HepG2 (cell line): ENCODE data around the gene BCL7A. TPM values are rescaled to one million over a fixed set of nuclear protein-coding genes. Genes with fewer than 3 reads are reported as not detected.

ENCODE experiments used
- ATAC-seq: fragments of 200-7000 bp; cut with Tn5 transposase; 3 replicates; pipeline ENCODE4 v1.9.1; 2020; ENCODE audit warnings: mild to moderate bottlenecking, moderate library complexity
- BruUV-seq: library from RNA; stranded (reverse); fragments of 400-500 nt; replicated peaks from 2 replicates; lab custom pipeline; 2021; lab: Mats Ljungman, UMichigan
- CTCF ChIA-PET: fragments of 300-600 bp; formaldehyde crosslinking; extraction: SDS; loops from one replicate; lab custom pipeline; 2021; ENCODE audit warnings: low total read pairs, inconsistent platforms, low intra/inter-chr PET ratio; lab: Yijun Ruan, JAX
- POLR2A ChIA-PET: fragments of 350-600 bp; sonication (Branson Sonifier 250); formaldehyde crosslinking; loops from one replicate; lab custom pipeline; 2020; ENCODE audit warnings: antibody characterized with exemption, inconsistent platforms; lab: Yijun Ruan, JAX
- DNase-seq: peaks from one replicate; pipeline ENCODE4 v3.0.0-alpha.2; 2015; ENCODE audit warnings: low spot score
- FAIRE-seq: peaks from 3 replicates; lab custom pipeline; 2011; peaks lifted over from hg19 to GRCh38; lab: Jason Lieb, UNC
- H2AFZ ChIP-seq: one replicate; pipeline ENCODE4 v1.6.1; 2011; ENCODE audit warnings: low read length, inconsistent platforms
- H3K27ac ChIP-seq: fragments of 300-600 bp; 3 replicates; pipeline ENCODE4 v1.8.0; 2011; ENCODE audit warnings: mixed run types, mild to moderate bottlenecking, mixed read lengths, low read length, inconsistent platforms; ENCODE audit not compliant: insufficient read depth; ENCODE audit errors: extremely low read length
- H3K27me3 ChIP-seq, 2 experiments: fragments of 200-600 bp in 1 of 2; 2 replicates in 1 of 2; 3 replicates in 1 of 2; pipeline versions ENCODE4 v1.6.0 to v1.8.0; 2011; ENCODE audit warnings: low read length in 2 of 2, mild to moderate bottlenecking in 2 of 2, moderate library complexity in 2 of 2, inconsistent platforms in 1 of 2; ENCODE audit not compliant: insufficient read depth in 2 of 2, control insufficient read depth in 1 of 2
- H3K36me3 ChIP-seq, 2 experiments: fragments of 200-600 bp in 1 of 2; replicated peaks in 1 of 2; 2 replicates in 1 of 2; 3 replicates in 1 of 2; pipeline versions ENCODE4 v1.5.1 to v1.8.0; 2011; ENCODE audit warnings: low read length in 2 of 2, inconsistent platforms in 1 of 2; ENCODE audit not compliant: insufficient read depth in 2 of 2, control insufficient read depth in 1 of 2
- H3K4me1 ChIP-seq: 2 replicates; pipeline ENCODE4 v1.5.1; 2012; ENCODE audit warnings: low read length, inconsistent platforms; ENCODE audit not compliant: insufficient read depth
- H3K4me2 ChIP-seq: 2 replicates; pipeline ENCODE4 v1.6.0; 2011; ENCODE audit warnings: low read depth, low read length, inconsistent platforms
- H3K4me3 ChIP-seq, 3 experiments: fragments of 200-600 bp in 1 of 3; sonication (generic), shearing (Covaris generic) in 1 of 3; replicated peaks in 1 of 3; 2 replicates each; pipeline ENCODE4 v1.5.1; 2011 to 2016; ENCODE audit warnings: low read length in 3 of 3, inconsistent platforms in 2 of 3, low read depth in 2 of 3, mild to moderate bottlenecking in 2 of 3, control low read depth in 1 of 3, mixed read lengths in 1 of 3; ENCODE audit not compliant: insufficient read depth in 1 of 3
- H3K79me2 ChIP-seq: one replicate; pipeline ENCODE4 v1.6.1; 2011; ENCODE audit warnings: low read length, inconsistent platforms; ENCODE audit not compliant: insufficient read depth
- H3K9ac ChIP-seq: 2 replicates; pipeline ENCODE4 v1.6.0; 2011; ENCODE audit warnings: mild to moderate bottlenecking, low read depth, low read length, inconsistent platforms; ENCODE audit not compliant: insufficient read depth
- H3K9me3 ChIP-seq: 2 replicates; pipeline ENCODE4 v1.5.1; 2012; ENCODE audit warnings: mild to moderate bottlenecking, low read length
- H4K20me1 ChIP-seq: 2 replicates; pipeline ENCODE4 v1.6.0; 2011; ENCODE audit warnings: inconsistent platforms, mild to moderate bottlenecking, low read length, moderate library complexity; ENCODE audit not compliant: insufficient read depth
- CENPX ChIP-seq: sonication (generic); formaldehyde crosslinking; IDR thresholded peaks from 2 replicates; pipeline ENCODE4 v1.9.0; 2021; ENCODE audit warnings: mild to moderate bottlenecking, missing genetic modification reagents, moderate library complexity
- HIC2 ChIP-seq: sonication (generic); formaldehyde crosslinking; IDR thresholded peaks from 2 replicates; pipeline ENCODE4 v1.9.0; 2022; ENCODE audit warnings: low read depth, missing genetic modification reagents
- KLF15 ChIP-seq: sonication (generic); formaldehyde crosslinking; IDR thresholded peaks from 2 replicates; pipeline ENCODE4 v1.8.1; 2023; ENCODE audit warnings: borderline replicate concordance, mild to moderate bottlenecking, inconsistent platforms, missing genetic modification reagents, mixed read lengths
- MIER2 ChIP-seq: IDR thresholded peaks from 2 replicates; pipeline ENCODE4 v1.6.1; 2016; ENCODE audit warnings: missing biosample characterization, missing genetic modification reagents
- MYC ChIP-seq: sonication (generic); formaldehyde crosslinking; IDR thresholded peaks from 2 replicates; pipeline ENCODE4 v1.9.0; 2021; ENCODE audit warnings: missing genetic modification reagents, borderline replicate concordance
- NFYB ChIP-seq: sonication (generic); formaldehyde crosslinking; IDR thresholded peaks from 2 replicates; pipeline ENCODE4 v1.4.0; 2020; ENCODE audit warnings: missing genetic modification reagents
- SNAPC5 ChIP-seq: sonication (generic); formaldehyde crosslinking; IDR thresholded peaks from 2 replicates; pipeline ENCODE4 v1.8.1; 2023; ENCODE audit warnings: mild to moderate bottlenecking, missing genetic modification reagents, borderline replicate concordance
- SOX6 ChIP-seq, 2 experiments: fragments of 450-650 bp in 1 of 2; sonication (generic) in 1 of 2; formaldehyde crosslinking in 1 of 2; IDR thresholded peaks; 2 replicates each; pipeline versions ENCODE4 v1.4.0 to v1.6.1; 2017 to 2020; ENCODE audit warnings: antibody characterized with exemption in 1 of 2, mild to moderate bottlenecking in 1 of 2, missing genetic modification reagents in 1 of 2
- TP53 ChIP-seq: sonication (generic); formaldehyde crosslinking; conservative IDR thresholded peaks from 2 replicates; pipeline ENCODE4 v1.4.0; 2020; ENCODE audit warnings: missing genetic modification reagents
- ZBTB7B ChIP-seq: sonication (generic); formaldehyde crosslinking; IDR thresholded peaks from 2 replicates; pipeline ENCODE4 v1.4.0; 2020; ENCODE audit warnings: missing genetic modification reagents
- ZKSCAN8 ChIP-seq: IDR thresholded peaks from 2 replicates; pipeline ENCODE4 v1.6.1; 2016; ENCODE audit warnings: borderline replicate concordance, missing genetic modification reagents, missing compliant biosample characterization
- ZNF274 ChIP-seq: sonication (generic); formaldehyde crosslinking; IDR thresholded peaks from 2 replicates; pipeline ENCODE4 v1.5.1; 2020; ENCODE audit warnings: mild to moderate bottlenecking, missing genetic modification reagents
- ZNF383 ChIP-seq: sonication (generic); formaldehyde crosslinking; IDR thresholded peaks from 2 replicates; pipeline ENCODE4 v1.4.0; 2020; ENCODE audit warnings: missing genetic modification reagents, mild to moderate bottlenecking, borderline replicate concordance
- ZNF558 ChIP-seq: sonication (generic); formaldehyde crosslinking; IDR thresholded peaks from 2 replicates; pipeline ENCODE4 v1.9.0; 2022; ENCODE audit warnings: mild to moderate bottlenecking, missing genetic modification reagents, borderline replicate concordance
- WGBS: methylation state at CpG from one replicate; pipeline ENCODE4 v1.1.6; 2017; ENCODE audit warnings: low lambda C conversion rate; 5-methylcytosine and 5-hydroxymethylcytosine counted together
- in situ Hi-C: cut with HindIII; loops from 2 replicates; pipeline ENCODE4 v1.10.0; 2017; ENCODE audit warnings: low pct_unique_long_range_greater_than_20kb; ENCODE audit not compliant: extremely low pct_ligation_motif_present
- intact Hi-C: fragments of 100-400 bp; cut with micrococcal nuclease; formaldehyde crosslinking; loops from one replicate; pipeline ENCODE4 v1.10.0; 2022; ENCODE audit not compliant: unreplicated experiment
- polyA plus RNA-seq, 8 experiments: library from polyadenylated mRNA; depleted of rRNA in 3 of 8; stranded (reverse) in 7 of 8; unstranded in 1 of 8; fragments of >200 nt; fragmentation: Illumina TruSeq in 4 of 8; extraction: Trizol in 4 of 8; gene quantifications; 2 replicates each; pipeline versions ENCODE4 v1.2.1 to v1.2.3, GENCODE V29; 2011 to 2016; ENCODE audit warnings: low read depth in 4 of 8, missing spikeins in 1 of 8, mixed read lengths in 1 of 8; ENCODE audit not compliant: insufficient read depth in 1 of 8
- total RNA-seq, 5 experiments: library from RNA; depleted of rRNA; stranded (reverse); fragments of >200 nt; fragmentation: Illumina TruSeq; extraction: Trizol; gene quantifications; 2 replicates each; pipeline ENCODE4 v1.2.3, GENCODE V29; 2016; ENCODE audit warnings: low read depth in 1 of 5
- TF ChIP-seq, protein P1 (sequence below): conservative IDR thresholded peaks from 2 replicates; pipeline ENCODE4 v1.6.1; 2018; ENCODE audit warnings: missing genetic modification reagents

BCL7A gene
- total and polyA plus RNA-seq, 2 of the 13 experiments (the other 11 are each of a cell fraction or from before 2014, with no cell fraction given), result 4.1 to 6.2 TPM

DNA sequence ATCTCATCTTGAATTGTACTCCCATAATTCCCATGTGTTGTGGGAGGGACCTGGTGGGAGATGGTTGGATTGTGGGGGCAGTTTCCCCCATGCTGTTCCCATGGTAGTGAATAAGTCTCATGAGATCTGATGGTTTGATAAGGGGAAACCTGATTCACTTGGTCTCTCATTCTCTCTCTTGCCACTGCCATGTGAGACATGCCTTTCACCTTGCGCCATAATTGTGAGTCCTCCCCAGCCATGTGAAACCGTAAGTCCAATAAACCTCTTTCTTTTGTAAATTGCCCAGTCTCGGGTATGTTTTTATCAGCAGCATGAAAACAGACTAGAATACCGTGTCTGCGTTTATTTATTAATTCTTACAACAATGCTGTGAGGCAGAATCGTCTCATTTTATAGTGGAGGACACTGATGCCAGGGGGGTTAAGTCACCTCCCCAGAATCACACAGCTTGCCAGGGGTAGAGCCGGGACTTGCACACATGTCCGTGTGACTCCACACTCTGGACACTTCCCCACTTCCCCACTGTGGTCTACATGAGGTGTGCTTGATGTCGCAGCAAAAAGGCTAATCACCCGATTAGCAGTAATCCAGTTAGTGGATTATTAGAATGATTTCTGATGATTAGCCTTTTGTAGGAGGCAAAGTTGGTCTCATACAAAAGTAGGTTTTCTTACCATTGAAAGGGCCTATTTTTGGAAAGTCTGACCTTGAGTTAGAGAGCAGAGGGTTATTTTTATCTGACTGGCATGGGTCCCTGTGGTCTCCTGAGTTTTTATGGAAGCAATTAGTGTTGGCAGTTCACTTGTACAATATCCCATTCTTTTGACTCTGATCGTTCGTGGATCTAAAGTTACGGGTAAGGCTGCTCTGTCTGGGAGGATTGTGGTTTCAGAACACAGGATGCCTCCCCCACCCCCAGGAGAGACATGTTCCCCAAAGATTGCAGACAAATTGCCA lies 47.4 kb upstream of the BCL7A start (continued):
- TF ChIP-seq ZNF383, result no peak
- no peak for TF ChIP-seq SOX6 (IDR thresholded peaks at IDR 0.05)
- no peak for TF ChIP-seq SOX6 (CRISPR knock-in tag; IDR thresholded peaks at IDR 0.05)
- TF ChIP-seq KLF15 (CRISPR knock-in tag), result no peak

- H3K4me3 ChIP-seq, result no peak overlapping the region
- 50% methylated on average over 6 of the region's 6 CpGs for WGBS
- H3K27me3 ChIP-seq, result peaks cover 1 to 22% of the 10 kb centered on the region in 2 experiments; a peak in 4 of 5 replicates
- H3K9me3 ChIP-seq, result no peaks in the 10 kb centered on the region
- TF ChIP-seq ZKSCAN8 (CRISPR knock-in tag) (no peak), CENPX (CRISPR knock-in tag) (no peak), HIC2 (CRISPR knock-in tag) (no peak), MYC (CRISPR knock-in tag) (no peak), ZNF274 (CRISPR knock-in tag) (no peak), MIER2 (no peak), NFYB (CRISPR knock-in tag) (no peak), ZNF558 (CRISPR knock-in tag) (no peak), TP53 (CRISPR knock-in tag) (no peak), ZBTB7B (CRISPR knock-in tag) (no peak), SNAPC5 (no peak)
- TF ChIP-seq, protein P1, sequence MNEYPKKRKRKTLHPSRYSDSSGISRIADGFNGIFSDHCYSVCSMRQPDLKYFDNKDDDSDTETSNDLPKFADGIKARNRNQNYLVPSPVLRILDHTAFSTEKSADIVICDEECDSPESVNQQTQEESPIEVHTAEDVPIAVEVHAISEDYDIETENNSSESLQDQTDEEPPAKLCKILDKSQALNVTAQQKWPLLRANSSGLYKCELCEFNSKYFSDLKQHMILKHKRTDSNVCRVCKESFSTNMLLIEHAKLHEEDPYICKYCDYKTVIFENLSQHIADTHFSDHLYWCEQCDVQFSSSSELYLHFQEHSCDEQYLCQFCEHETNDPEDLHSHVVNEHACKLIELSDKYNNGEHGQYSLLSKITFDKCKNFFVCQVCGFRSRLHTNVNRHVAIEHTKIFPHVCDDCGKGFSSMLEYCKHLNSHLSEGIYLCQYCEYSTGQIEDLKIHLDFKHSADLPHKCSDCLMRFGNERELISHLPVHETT (CRISPR knock-in tag), result no peak
- H3K36me3 ChIP-seq, result no peaks in the 10 kb centered on the region
- no peak overlapping the region for H3K4me2 ChIP-seq
- no peak overlapping the region for H3K27ac ChIP-seq
- no TSS peak for BruUV-seq
- no peaks in the 10 kb centered on the region for H3K4me1 ChIP-seq
- CTCF ChIA-PET, result no interaction called here
- H3K79me2 ChIP-seq, result no peaks in the 10 kb centered on the region
- H3K9ac ChIP-seq, result no peak overlapping the region
- POLR2A ChIA-PET, result no interaction called here
- DNase-seq (no peak), ATAC-seq (no peak), FAIRE-seq (no peak)
- intact Hi-C loops (no loop called here), in situ Hi-C loops (no loop called here)
- no peaks in the 10 kb centered on the region for H4K20me1 ChIP-seq
- H2AFZ ChIP-seq, result no peak overlapping the region
These were observed 46.7 kb upstream of the BCL7A start for GRCh38 chr12:121975021-121975420.
